ENCODE measurements around the gene FAM209A.
"Not testable (repeated sequence)": the region's sequence is repeated elsewhere in the genome, so short reads cannot be mapped to it uniquely, and the experiment has no call there.

The FAM209A gene

GRCh38 chr20:56537997-56538396, 13.5 kb downstream of the FAM209A start:
- no peak for DNase-seq (ENCODE audit: low spot score)

GRCh38 chr20:56540415-56540814, 15.9 kb downstream of the FAM209A start:
- no peak for DNase-seq (ENCODE audit: low spot score)

DNA sequence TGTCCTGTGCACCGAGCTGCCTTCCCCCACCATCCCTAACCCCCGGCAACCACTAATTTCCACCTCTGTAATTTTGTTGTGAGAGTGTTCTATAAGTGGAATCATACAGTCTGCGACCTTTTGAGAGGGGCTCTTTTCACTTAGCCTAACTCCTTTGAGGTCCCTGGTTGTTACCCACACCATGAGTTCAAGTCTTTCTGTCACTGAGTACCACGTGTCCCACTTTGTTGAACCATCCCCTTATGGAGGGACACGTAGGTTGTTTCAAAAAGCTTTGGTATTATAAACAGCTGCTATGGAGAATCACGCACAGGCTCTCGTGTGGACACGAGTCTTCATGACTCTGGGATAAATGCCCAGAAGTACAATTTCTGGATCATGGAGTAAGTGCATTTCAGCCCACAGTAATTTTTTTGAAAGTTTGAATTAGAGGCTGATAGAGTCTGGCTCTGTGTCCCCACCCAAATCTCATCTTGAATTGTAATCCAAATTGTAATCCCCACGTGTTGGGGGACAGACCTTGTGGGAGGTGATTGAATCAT, 18.0 kb downstream of the FAM209A start:
- no peak for DNase-seq (ENCODE audit: low spot score)

DNA sequence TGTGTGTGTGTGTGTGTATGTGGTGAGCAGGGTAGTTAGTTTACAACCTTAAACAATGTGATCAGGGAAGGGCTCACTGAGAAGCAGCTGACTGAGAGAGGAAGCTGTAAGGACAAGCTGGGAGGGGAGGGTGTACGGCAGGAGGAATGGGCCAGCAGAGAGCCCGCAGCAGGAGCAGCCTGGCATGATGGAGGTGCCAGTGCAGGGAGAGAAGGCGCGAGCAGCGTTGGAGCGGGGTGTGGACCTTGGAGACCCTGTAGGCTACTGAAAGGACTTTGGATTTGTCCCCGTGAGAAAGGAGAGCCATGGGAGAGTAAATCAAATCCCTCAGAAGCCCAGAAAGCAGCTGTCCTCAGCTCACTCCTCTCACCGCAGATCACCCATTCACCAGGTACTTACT, 27.0 kb downstream of the FAM209A start:
- no peak for DNase-seq (ENCODE audit: low spot score)

- DNase-seq (ENCODE audit: low spot score): no peak
Measured at GRCh38 chr20:56552911-56553629, 28.5 kb downstream of the FAM209A start.

DNA sequence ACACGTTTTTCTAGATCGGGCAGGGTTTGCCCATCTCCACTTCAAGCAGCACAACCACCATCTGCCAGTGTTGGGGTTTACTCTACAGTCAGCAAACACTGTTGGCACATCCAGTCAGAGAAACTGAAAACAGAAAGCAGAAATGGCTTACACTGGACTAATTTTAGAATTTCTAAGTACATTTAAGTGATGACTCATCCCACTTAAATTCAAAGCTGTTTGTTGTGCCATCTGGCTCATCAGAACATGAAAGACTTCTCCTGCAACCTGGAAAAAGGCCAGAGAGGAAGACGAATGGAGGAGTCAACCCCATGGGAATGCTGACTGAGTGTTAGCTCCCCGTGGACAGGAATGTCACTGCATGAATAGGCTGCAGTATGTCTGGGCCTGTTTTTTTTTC, 30.3 kb downstream of the FAM209A start:
- no peak for DNase-seq (ENCODE audit: low spot score)

- no peak for DNase-seq (ENCODE audit: low spot score)
Measured at GRCh38 chr20:56558968-56559367, 34.4 kb downstream of the FAM209A start.

DNA sequence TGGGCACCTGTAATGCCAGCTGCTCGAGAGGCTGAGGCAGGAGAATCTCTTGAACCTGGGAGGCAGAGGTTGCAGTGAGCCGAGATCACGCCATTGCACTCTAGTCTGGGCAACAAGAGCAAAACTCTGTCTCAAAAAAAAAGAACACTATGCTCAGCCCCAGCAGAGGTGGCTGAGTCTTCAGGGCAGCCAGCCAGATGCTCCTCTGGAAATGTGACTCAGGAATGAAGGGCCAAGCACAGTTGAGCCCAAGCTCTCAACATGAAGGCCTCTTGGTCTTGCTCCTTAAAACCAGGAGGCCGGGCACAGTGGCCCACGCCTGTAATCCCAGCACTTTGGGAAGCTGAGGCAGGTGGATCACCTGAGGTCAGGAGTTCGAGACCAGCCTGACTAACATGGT, 40.0 kb downstream of the FAM209A start:
- DNase-seq (ENCODE audit: low spot score): not testable (repeated sequence)

DNA sequence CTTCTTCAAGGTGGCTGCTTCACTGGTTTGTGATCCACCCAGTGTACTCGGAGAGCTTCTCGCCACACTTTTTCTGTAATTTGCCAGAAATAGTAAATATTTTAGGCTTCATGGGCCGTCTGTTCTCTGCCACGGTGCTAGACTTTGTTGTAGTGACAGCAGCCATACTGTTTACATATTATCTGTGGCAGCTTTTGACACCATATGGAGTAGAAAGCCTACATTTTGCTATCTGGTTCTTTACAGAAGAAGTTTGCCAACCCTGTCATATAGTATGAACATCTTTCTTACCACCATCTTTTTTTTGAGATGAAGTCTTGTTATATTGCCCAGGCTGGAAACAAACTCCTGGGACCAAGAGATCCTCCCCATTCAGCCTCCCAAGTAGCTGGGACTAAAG, 41.0 kb downstream of the FAM209A start:
- DNase-seq (ENCODE audit: low spot score): no peak

- no peak for DNase-seq (ENCODE audit: low spot score)
Measured at GRCh38 chr20:56566621-56567020, 42.1 kb downstream of the FAM209A start.

DNA sequence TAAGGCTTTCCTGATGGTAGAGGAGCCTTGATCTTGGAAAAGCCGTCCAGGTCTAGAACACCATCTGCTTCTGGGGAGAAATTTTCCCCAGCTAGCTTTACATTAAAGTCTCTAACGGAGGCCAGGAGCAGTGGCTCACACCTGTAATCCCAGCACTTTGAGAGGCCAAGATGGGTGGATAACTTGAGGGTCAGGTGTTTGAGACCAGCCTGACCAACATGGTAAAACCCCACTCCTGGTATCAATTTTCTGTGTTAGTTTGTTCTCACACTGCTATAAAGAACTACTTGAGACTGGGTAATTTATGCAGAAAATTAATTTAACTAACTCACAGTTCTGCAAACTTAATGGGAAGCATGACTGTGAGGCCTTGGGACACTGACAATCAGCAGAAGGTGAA, 46.3 kb downstream of the FAM209A start:
- no peak for DNase-seq (ENCODE audit: low spot score)

- DNase-seq (ENCODE audit: low spot score): no peak
Measured at GRCh38 chr20:56572172-56572571, 47.6 kb downstream of the FAM209A start.

DNA sequence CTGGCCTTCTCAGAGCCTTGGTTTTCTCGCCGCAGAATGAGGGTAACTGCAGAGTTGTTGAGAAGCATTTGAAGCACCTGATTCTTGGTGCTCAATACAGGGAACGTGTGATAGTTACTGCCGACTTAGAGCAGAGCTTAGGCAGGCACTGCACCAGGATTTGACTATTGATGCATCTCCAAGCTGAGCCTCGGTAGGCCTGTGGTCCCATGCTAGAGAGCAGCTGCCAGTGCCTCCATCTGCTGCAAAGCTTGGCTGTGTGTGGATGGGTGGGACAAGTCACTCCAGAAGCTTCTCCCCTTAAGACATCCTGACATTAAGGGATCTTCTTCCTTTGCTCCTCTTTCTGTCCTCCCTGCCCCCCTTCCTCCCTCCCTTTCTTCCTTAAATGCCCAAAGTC, 49.4 kb downstream of the FAM209A start:
- DNase-seq (ENCODE audit: low spot score): no peak

DNA sequence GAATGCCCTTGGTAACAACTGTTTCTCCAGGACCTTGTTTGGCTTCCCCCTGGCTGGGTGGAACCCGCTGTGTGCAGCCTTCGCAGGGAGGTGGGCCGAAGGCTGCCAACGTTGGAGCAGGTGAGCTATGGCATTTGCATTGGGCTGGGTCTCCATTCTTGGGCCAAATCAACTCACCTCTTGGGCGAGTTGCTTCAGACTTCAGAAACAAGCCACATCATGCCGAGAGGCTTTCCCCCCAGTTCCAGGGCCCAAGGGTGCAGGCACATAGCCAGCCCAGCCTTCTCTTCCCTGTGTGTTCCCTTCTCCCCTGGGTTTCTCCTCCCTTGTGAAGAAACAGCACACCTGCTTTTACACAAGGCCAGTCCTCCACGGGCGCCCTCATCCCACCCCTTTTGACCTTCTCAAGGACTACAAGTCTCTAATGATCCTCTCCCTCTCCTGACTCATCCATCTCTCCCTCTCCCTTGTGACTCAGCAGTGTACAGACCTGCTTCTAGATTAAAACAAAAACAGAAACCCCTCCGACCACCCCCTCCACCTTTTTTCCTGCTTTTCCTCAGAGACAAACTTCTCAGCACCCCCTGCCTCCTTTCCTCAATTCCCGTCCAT, 50.1 kb downstream of the FAM209A start:
- DNase-seq (ENCODE audit: low spot score): no peak

DNA sequence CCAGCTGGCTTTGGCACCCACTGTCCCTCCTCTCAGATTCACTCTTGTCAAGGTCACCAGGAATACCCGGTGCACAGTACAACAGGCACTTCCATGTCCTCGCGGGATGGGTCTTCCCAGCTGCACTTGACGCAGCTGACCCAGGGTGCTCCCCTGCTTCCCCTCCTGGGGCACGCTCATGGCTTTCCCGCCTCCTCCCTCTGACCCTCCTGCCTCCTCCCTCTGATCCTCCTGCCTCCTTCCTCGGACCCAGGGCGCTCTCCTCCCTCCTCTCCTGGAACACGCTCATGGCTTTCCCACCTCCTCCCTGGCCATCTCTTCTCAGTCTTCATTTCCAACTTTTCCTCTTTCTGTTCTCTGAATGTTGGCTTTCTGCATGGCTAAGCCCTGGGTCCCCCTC, 50.6 kb downstream of the FAM209A start:
- DNase-seq (ENCODE audit: low spot score): no peak

Measured in SK-N-DZ (cell line).